Parathyroid adenoma (tissue), 2 donors: ENCODE measurements around the gene CAMK1D.

Experiments used
- H2AFZ ChIP-seq: fragments of 300-600 bp; sonication (generic); one replicate; pipeline ENCODE4 v1.7.0; 2017; ENCODE audit warnings: antibody characterized with exemption, mild to moderate bottlenecking
- H3K27ac ChIP-seq: fragments of 300-600 bp; sonication (generic); one replicate; pipeline ENCODE4 v1.7.0; 2017
- H3K27me3 ChIP-seq: fragments of 300-600 bp; sonication (generic); one replicate; pipeline ENCODE4 v1.7.0; 2017; ENCODE audit warnings: low read length; ENCODE audit not compliant: control insufficient read depth, insufficient read depth
- H3K36me3 ChIP-seq: fragments of 300-600 bp; sonication (generic); one replicate; pipeline ENCODE4 v1.7.0; 2017; ENCODE audit warnings: low read length; ENCODE audit not compliant: control insufficient read depth, insufficient read depth
- H3K4me1 ChIP-seq: fragments of 300-600 bp; sonication (generic); one replicate; pipeline ENCODE4 v1.7.0; 2017; ENCODE audit warnings: control low read depth
- H3K4me2 ChIP-seq: fragments of 300-600 bp; sonication (generic); one replicate; pipeline ENCODE4 v1.7.0; 2017; ENCODE audit warnings: low read length
- H3K4me3 ChIP-seq: fragments of 300-600 bp; sonication (generic); one replicate; pipeline ENCODE4 v1.7.0; 2017; ENCODE audit warnings: low read depth, low read length
- H3K79me2 ChIP-seq: fragments of 300-600 bp; sonication (generic); one replicate; pipeline ENCODE4 v1.7.0; 2017; ENCODE audit warnings: control low read depth
- H3K9ac ChIP-seq: fragments of 300-600 bp; sonication (generic); one replicate; pipeline ENCODE4 v1.7.0; 2017; ENCODE audit warnings: mild to moderate bottlenecking
- H3K9me3 ChIP-seq: fragments of 300-600 bp; sonication (generic); one replicate; pipeline ENCODE4 v1.7.0; 2017; ENCODE audit warnings: low read length; ENCODE audit not compliant: control insufficient read depth
- TF ChIP-seq, protein P1 (sequence below): fragments of 300-600 bp; sonication (generic); IDR thresholded peaks from one replicate; pipeline ENCODE4 v1.7.0; 2017; ENCODE audit warnings: antibody characterized with exemption, mild to moderate bottlenecking
- donor health status: primary hyperparathyroidism.

Gene CAMK1D

DNA sequence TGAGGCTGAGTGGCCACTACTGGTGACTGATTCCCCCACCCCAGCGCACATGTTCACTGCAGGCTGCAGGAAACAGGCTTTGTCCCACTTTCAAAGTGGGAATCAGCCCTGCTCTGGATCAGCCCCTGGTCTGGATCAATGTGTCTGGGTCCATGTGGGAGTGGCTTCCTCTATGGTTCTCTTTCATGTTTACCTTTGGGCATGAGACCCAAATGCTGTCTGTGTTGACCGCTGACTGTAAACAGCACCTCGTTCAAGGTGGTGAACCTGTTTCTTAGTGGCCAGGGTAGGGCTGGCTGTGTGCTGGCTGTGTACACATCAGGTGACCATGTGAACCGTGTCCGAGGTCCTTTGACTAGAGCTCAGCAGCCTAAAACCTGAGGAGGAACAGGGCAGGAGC is 121.8 kb downstream of the CAMK1D start:
- Histone ChIP-seq H3K27me3 (no peaks in the 10 kb centered on the region), H3K79me2 (no peaks in the 10 kb centered on the region), H3K9ac (no peak overlapping the region), H3K27ac (no peak overlapping the region), H2AFZ (no peak overlapping the region), H3K4me1 (no peaks in the 10 kb centered on the region), H3K4me3 (no peak overlapping the region), H3K9me3 (no peaks in the 10 kb centered on the region), H3K36me3 (no peaks in the 10 kb centered on the region), H3K4me2 (no peak overlapping the region)
- TF ChIP-seq, protein P1, sequence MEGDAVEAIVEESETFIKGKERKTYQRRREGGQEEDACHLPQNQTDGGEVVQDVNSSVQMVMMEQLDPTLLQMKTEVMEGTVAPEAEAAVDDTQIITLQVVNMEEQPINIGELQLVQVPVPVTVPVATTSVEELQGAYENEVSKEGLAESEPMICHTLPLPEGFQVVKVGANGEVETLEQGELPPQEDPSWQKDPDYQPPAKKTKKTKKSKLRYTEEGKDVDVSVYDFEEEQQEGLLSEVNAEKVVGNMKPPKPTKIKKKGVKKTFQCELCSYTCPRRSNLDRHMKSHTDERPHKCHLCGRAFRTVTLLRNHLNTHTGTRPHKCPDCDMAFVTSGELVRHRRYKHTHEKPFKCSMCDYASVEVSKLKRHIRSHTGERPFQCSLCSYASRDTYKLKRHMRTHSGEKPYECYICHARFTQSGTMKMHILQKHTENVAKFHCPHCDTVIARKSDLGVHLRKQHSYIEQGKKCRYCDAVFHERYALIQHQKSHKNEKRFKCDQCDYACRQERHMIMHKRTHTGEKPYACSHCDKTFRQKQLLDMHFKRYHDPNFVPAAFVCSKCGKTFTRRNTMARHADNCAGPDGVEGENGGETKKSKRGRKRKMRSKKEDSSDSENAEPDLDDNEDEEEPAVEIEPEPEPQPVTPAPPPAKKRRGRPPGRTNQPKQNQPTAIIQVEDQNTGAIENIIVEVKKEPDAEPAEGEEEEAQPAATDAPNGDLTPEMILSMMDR = no peak

DNA sequence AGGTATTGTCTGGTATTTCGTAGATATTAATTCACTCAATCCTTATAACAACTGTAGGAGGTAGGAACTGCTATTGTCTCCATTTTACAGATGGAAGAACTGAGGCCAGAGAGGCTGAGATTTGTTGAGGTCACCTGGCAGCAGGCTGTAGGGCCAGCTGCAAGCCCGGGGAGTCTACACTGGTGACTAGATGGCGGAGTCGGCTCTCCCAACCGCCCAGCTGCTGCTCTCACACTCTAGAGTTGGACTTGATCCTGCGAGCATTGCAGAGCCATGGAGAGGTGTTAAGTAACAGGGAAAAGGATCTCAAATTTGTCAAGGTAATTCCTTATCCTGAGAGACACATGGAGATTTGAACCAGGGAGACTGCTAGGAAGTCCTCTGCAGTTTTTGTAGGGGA is 124.1 kb downstream of the CAMK1D start:
- no peak overlapping the region for H3K27ac ChIP-seq
- no peak overlapping the region for H2AFZ ChIP-seq
- H3K9me3 ChIP-seq = no peaks in the 10 kb centered on the region
- H3K79me2 ChIP-seq = no peaks in the 10 kb centered on the region
- no peak overlapping the region for H3K4me2 ChIP-seq
- H3K4me1 ChIP-seq = no peaks in the 10 kb centered on the region
- no peaks in the 10 kb centered on the region for H3K27me3 ChIP-seq
- no peak overlapping the region for H3K9ac ChIP-seq
- H3K4me3 ChIP-seq = no peak overlapping the region
- TF ChIP-seq, protein P1 = no peak
- H3K36me3 ChIP-seq = no peaks in the 10 kb centered on the region

DNA sequence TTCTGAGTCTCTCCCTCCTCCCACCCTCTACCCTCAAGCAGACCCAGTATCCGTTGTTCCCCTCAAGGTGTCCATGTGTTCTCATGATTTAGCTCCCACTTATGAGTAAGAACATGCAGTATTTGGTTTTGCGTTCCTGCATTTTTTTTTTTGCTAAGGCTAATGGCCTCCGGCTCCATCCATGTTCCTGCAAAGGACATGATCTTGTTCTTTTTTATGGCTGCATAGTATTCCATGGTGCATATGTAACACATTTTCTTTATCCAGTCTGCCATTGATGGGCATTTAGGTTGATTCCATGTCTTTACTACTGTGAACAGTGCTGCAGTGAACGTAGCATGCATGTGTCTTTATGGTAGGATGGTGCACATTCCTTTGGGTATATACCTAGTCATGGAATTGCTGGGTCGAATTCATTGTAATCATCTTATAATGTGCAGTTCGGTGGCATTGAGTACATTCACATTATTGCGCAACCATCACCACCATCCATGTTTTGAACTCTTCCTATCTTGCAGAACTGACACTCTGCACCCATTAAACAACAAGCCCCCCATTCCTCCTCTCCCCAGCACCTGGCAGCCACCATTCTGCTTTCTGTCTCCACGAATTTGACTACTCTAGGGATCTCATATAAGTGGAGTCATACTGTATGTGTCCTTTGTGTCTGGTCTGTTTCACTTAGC is 125.5 kb downstream of the CAMK1D start:
- TF ChIP-seq, protein P1 = no peak
- H3K4me1 ChIP-seq = no peaks in the 10 kb centered on the region
- H2AFZ ChIP-seq = no peak overlapping the region
- no peaks in the 10 kb centered on the region for H3K79me2 ChIP-seq
- H3K27me3 ChIP-seq = no peaks in the 10 kb centered on the region
- H3K27ac ChIP-seq = no peak overlapping the region
- H3K4me3 ChIP-seq = no peak overlapping the region
- no peaks in the 10 kb centered on the region for H3K36me3 ChIP-seq
- H3K9me3 ChIP-seq = no peaks in the 10 kb centered on the region
- H3K4me2 ChIP-seq = no peak overlapping the region
- no peak overlapping the region for H3K9ac ChIP-seq

DNA sequence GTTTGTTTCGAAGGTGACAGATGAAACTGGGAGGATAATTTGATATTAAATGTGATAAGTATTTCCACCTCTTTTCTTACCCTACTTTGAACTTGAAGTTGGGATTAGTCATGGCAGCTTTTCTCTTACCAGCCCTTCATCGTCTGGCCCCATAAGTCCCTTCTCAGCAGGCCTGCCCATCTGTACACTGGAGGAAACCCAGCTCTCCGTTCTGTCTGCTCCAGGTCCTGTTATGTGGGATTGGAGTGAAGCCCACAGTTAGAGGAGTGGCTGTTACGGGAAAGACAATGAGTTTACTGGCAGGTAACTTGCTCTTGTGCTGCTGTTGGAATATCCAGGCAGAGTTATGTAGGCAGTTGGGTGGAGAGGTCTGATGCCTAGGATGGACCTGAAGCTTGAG is 127.3 kb downstream of the CAMK1D start:
- Histone ChIP-seq H3K79me2 (no peaks in the 10 kb centered on the region), H3K9me3 (no peaks in the 10 kb centered on the region), H2AFZ (no peak overlapping the region), H3K36me3 (no peaks in the 10 kb centered on the region), H3K27me3 (no peaks in the 10 kb centered on the region), H3K4me2 (no peak overlapping the region), H3K4me3 (no peak overlapping the region), H3K4me1 (no peaks in the 10 kb centered on the region), H3K27ac (no peak overlapping the region), H3K9ac (no peak overlapping the region)
- TF ChIP-seq, protein P1 = no peak

DNA sequence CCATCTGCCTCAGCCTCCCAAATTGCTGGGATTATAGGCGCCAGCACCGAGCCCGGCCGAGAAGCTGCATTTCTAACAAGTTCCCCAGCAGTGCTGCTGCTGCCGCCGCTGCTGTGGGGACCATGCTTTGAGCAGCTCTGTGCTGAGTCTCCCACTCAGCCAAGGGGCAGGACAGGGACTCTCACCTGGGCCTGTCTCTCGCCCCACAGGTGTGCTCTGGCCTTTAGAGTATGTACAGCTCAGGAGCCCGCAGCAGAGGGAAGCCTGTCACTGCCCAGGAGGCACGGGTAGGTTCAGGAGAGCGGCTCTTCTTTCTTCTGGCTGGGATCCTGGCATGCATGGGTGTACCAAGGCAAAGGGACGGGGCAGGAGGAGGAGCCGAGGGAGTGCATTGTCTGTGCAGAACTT is 130.1 kb downstream of the CAMK1D start:
- Histone ChIP-seq H2AFZ (no peak overlapping the region), H3K4me2 (no peak overlapping the region), H3K9me3 (no peaks in the 10 kb centered on the region), H3K79me2 (no peaks in the 10 kb centered on the region), H3K27ac (no peak overlapping the region), H3K9ac (no peak overlapping the region), H3K4me1 (no peaks in the 10 kb centered on the region), H3K36me3 (no peaks in the 10 kb centered on the region), H3K4me3 (no peak overlapping the region), H3K27me3 (no peaks in the 10 kb centered on the region)
- TF ChIP-seq, protein P1 = no peak
